MM.1S (cell line): ENCODE data around the gene TUBAL3.

ENCODE experiments used
- CTCF ChIP-seq: fragments of 300-600 bp; sonication (generic); IDR thresholded peaks from 2 replicates; pipeline ENCODE4 v1.5.1; 2016; ENCODE audit warnings: antibody characterized with exemption, low read length, mixed read lengths
- EZH2 ChIP-seq: fragments of 300-600 bp; sonication (generic); optimal IDR thresholded peaks from 2 replicates; pipeline ENCODE3; 2017; ENCODE audit warnings: low read depth, mild to moderate bottlenecking, antibody characterized with exemption, low read length, mixed read lengths
- EZH2phosphoT487 ChIP-seq: fragments of 300-600 bp; sonication (generic); IDR thresholded peaks from 2 replicates; pipeline ENCODE4 v1.6.1; 2018; ENCODE audit warnings: antibody characterized with exemption, low read length

- TF ChIP-seq CTCF, result no peak
- TF ChIP-seq EZH2phosphoT487, result no peak
- no peak for TF ChIP-seq EZH2
Measured at GRCh38 chr10:5376450-5376849, 28.2 kb downstream of the TUBAL3 start.
